ENCODE data around the gene GUCD1. TPM values are rescaled to one million over a fixed set of nuclear protein-coding genes. Genes with fewer than 3 reads are reported as not detected.

Gene GUCD1
- total and polyA plus RNA-seq, 2 of the 13 experiments (the other 11 are each of a cell fraction or from before 2014, with no cell fraction given) = 128 to 245 TPM

- no peak; the same call in 1 of the 2 replicates for TF ChIP-seq PATZ1 (CRISPR knock-in tag; IDR thresholded peaks at IDR 0.05)
- no peak for TF ChIP-seq ZSCAN31 (CRISPR knock-in tag; IDR thresholded peaks at IDR 0.05; ENCODE audit: low read depth)
- TF ChIP-seq ZFYVE20 (CRISPR knock-in tag; IDR thresholded peaks at IDR 0.05; ENCODE audit: borderline replicate concordance, low read depth) = 0 out of 2 replicates have a peak, but pooled peaks have one; percentile 49
- TF ChIP-seq MBNL3 (CRISPR knock-in tag; conservative IDR thresholded peaks at IDR 0.05) = no peak
- TF ChIP-seq ZZZ3 (CRISPR knock-in tag; IDR thresholded peaks at IDR 0.05; ENCODE audit: borderline replicate concordance) = no peak
- peak; percentile 31; the same call in 1 of the 2 replicates for TF ChIP-seq ZSCAN5A (CRISPR knock-in tag; IDR thresholded peaks at IDR 0.05; ENCODE audit: borderline replicate concordance)
- TF ChIP-seq ZIK1 (CRISPR knock-in tag; IDR thresholded peaks at IDR 0.05; ENCODE audit: borderline replicate concordance, low read depth) = 0 out of 2 replicates have a peak, but pooled peaks have one; percentile 47
- no peak for TF ChIP-seq ZFP1 (CRISPR knock-in tag; IDR thresholded peaks at IDR 0.05)
- TF ChIP-seq CREB3 (CRISPR knock-in tag; IDR thresholded peaks at IDR 0.05) = no peak
- no peak for TF ChIP-seq ZNF777 (CRISPR knock-in tag; IDR thresholded peaks at IDR 0.05)
- TF ChIP-seq FOXJ3 (CRISPR knock-in tag; IDR thresholded peaks at IDR 0.05; ENCODE audit: borderline replicate concordance) = no peak
- no peak for TF ChIP-seq MLXIP (CRISPR knock-in tag; IDR thresholded peaks at IDR 0.05; ENCODE audit: borderline replicate concordance)
- TF ChIP-seq ELK4 (CRISPR knock-in tag; IDR thresholded peaks at IDR 0.05; ENCODE audit: borderline replicate concordance) = no peak
Observed at GRCh38 chr22:24583221-24584165, 28.6 kb upstream of the GUCD1 start (continued).
